ENCODE measurements around the gene EFCAB9. TPM values are rescaled to one million over a fixed set of nuclear protein-coding genes. Genes with fewer than 3 reads are reported as not detected.

Gene EFCAB9
- total RNA-seq, 3 donors from 2014 or later: not detected

DNA sequence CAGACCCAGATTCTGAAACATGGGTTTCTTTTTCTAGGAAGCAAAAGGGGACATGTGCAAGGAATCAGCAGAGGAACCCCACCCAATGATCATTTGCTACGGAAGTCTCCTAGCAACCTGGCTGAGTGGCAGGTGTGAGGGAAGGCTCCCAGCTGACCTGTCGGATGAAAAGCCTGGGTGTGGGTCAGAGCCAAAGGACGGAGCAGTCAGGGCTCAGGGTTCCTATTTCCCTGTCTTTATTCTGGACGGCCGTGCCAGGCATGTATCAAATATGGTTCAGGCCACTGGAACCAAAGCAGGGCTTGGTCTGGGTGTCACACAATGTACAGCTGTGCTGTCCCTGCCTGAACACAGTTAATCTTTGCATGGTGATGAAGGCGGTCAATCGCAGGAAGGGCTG lies 26.1 kb upstream of the EFCAB9 start:
- TF ChIP-seq, protein P1, sequence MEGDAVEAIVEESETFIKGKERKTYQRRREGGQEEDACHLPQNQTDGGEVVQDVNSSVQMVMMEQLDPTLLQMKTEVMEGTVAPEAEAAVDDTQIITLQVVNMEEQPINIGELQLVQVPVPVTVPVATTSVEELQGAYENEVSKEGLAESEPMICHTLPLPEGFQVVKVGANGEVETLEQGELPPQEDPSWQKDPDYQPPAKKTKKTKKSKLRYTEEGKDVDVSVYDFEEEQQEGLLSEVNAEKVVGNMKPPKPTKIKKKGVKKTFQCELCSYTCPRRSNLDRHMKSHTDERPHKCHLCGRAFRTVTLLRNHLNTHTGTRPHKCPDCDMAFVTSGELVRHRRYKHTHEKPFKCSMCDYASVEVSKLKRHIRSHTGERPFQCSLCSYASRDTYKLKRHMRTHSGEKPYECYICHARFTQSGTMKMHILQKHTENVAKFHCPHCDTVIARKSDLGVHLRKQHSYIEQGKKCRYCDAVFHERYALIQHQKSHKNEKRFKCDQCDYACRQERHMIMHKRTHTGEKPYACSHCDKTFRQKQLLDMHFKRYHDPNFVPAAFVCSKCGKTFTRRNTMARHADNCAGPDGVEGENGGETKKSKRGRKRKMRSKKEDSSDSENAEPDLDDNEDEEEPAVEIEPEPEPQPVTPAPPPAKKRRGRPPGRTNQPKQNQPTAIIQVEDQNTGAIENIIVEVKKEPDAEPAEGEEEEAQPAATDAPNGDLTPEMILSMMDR (IDR thresholded peaks at IDR 0.05): no peak
- TF ChIP-seq POLR2AphosphoS5 (IDR thresholded peaks at IDR 0.05) (no peak), POLR2A (IDR thresholded peaks at IDR 0.05) (no peak)
- intact Hi-C loops (cut with DNase I; ENCODE audit: low total_unique reads): no loop called here
- H3K4me1 ChIP-seq: peaks cover 0 to 4% of the 10 kb centered on the region in 2 donors
- H3K27ac ChIP-seq: no peak overlapping the region
- no peak overlapping the region for H3K4me3 ChIP-seq
- no peaks in the 10 kb centered on the region for H3K9me3 ChIP-seq
- H3K36me3 ChIP-seq: no peaks in the 10 kb centered on the region
- DNase-seq (ENCODE audit: low spot score in 2 of 2): no peak
- no peaks in the 10 kb centered on the region for H3K27me3 ChIP-seq

DNA sequence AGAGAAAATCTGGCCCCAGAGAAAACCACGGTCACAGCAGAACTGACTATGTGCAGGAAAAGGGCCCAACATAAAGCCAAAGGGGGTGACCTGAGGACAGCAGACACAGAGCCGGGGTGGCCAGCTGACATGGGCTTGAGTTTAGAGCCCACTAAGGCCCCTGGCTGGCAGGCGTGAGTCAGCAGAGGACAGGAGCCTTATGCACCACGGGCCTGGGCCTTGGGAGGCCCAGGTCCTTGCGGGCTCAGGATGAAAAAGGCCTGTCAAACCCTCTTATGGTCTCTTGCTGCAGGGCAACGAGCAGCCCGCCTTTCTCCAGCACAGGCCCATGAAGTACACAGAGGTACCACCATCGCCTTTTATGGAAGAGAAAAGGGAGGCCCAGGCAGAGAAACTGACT lies 25.7 kb upstream of the EFCAB9 start:
- Histone ChIP-seq H3K36me3 (no peaks in the 10 kb centered on the region), H3K27ac (no peak overlapping the region), H3K9me3 (no peaks in the 10 kb centered on the region), H3K4me1 (peaks cover 0 to 4% of the 10 kb centered on the region in 2 donors), H3K4me3 (no peak overlapping the region), H3K27me3 (no peaks in the 10 kb centered on the region)
- intact Hi-C loops (cut with DNase I; ENCODE audit: low total_unique reads): no loop called here
- DNase-seq (ENCODE audit: low spot score in 2 of 2): no peak
- TF ChIP-seq POLR2A (IDR thresholded peaks at IDR 0.05) (no peak), POLR2AphosphoS5 (IDR thresholded peaks at IDR 0.05) (no peak)
- TF ChIP-seq, protein P1 (IDR thresholded peaks at IDR 0.05): no peak

DNA sequence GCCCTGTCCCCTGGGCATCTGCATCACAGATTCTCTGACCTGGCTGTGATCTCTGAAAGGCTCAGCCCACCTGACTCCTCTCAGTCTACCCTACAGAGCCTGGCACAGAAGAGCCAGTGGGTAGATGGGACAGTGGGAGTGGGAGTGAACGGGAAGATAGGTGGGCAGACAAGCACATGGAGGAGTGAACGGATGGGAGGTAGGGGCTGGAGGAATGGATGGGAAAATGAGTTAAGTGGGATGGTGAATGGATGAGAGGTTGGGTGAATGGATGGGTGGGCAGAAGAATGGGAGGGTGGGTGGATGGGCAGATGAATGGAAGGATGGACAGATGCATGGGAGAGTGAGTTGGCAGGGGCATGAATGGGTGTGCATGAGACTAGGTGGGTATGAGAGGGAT lies 24.8 kb upstream of the EFCAB9 start:
- TF ChIP-seq, protein P1 (IDR thresholded peaks at IDR 0.05): no peak
- no peak for TF ChIP-seq POLR2AphosphoS5 (IDR thresholded peaks at IDR 0.05)
- TF ChIP-seq POLR2A (IDR thresholded peaks at IDR 0.05): no peak
- peaks cover 0 to 4% of the 10 kb centered on the region in 2 donors for H3K4me1 ChIP-seq
- no peak overlapping the region for H3K4me3 ChIP-seq
- H3K27ac ChIP-seq: no peak overlapping the region
- H3K9me3 ChIP-seq: no peaks in the 10 kb centered on the region
- DNase-seq (ENCODE audit: low spot score in 2 of 2): no peak
- H3K27me3 ChIP-seq: no peaks in the 10 kb centered on the region
- H3K36me3 ChIP-seq: no peaks in the 10 kb centered on the region
- intact Hi-C loops (cut with DNase I; ENCODE audit: low total_unique reads): no loop called here

DNA sequence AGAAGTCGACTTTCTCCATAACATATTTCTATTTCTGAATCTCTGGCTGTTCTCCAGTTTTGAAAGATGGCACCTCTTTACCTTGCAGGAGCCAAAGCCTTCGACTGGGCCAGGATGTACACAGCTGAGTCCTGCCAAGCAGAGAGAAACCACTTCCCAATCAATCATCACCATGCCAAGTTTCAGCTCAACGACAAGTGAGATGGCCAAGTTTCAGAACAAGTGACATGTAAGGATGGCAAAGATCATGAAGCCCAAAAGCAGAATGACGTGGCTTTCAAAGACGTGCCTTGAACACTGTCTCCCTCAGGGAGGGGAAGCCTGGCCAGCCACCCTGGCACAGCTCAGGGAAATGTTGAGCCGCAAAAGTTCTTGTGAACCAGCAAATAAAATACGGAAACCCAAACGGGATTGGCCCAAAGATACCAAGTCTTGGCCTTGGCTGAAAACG lies 23.7 kb upstream of the EFCAB9 start:
- peaks cover 0 to 4% of the 10 kb centered on the region in 2 donors for H3K4me1 ChIP-seq

DNA sequence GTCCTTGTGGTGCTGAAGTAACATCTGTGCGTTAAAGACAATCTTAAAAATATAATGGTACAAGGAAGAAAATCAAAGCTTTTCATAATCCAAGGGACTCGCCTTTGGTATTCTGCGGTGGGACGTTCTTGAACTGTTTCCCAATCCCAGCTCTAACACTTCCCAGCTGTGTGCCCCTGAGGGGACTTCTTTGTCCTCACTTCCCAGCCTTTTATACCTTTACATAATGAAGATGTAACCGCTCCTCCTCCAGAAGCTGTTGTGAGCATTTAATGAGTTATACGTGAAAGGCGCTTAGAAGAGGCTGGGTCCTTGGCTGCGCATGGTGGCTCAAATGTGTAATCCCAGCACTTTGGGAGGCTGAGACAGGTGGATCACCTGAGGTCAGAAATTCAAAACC lies 22.9 kb upstream of the EFCAB9 start:
- Histone ChIP-seq H3K9me3 (no peaks in the 10 kb centered on the region), H3K4me3 (no peak overlapping the region), H3K27me3 (no peaks in the 10 kb centered on the region), H3K27ac (peak overlapping the region in 1 of 2 donors; percentile 69), H3K4me1 (peaks cover 0 to 4% of the 10 kb centered on the region in 2 donors), H3K36me3 (no peaks in the 10 kb centered on the region)
- intact Hi-C loops (cut with DNase I; ENCODE audit: low total_unique reads): no loop called here
- no peak for DNase-seq (ENCODE audit: low spot score in 2 of 2)
- TF ChIP-seq, protein P1 (IDR thresholded peaks at IDR 0.05): no peak
- TF ChIP-seq POLR2AphosphoS5 (IDR thresholded peaks at IDR 0.05) (no peak), POLR2A (IDR thresholded peaks at IDR 0.05) (no peak)

More for the DNA sequence above, 23.7 kb upstream of the EFCAB9 start:
- peak in 1 of 2 donors; percentile 72 for DNase-seq (ENCODE audit: low spot score in 2 of 2)
- H3K9me3 ChIP-seq: no peaks in the 10 kb centered on the region
- TF ChIP-seq POLR2AphosphoS5 (IDR thresholded peaks at IDR 0.05) (peak in 1 of 3 donors; percentile 32), POLR2A (IDR thresholded peaks at IDR 0.05) (no peak)
- TF ChIP-seq, protein P1 (IDR thresholded peaks at IDR 0.05): no peak
- H3K4me3 ChIP-seq: no peak overlapping the region
- H3K27ac ChIP-seq: peak overlapping the region; percentile 4 to 69
- H3K36me3 ChIP-seq: no peaks in the 10 kb centered on the region
- no peaks in the 10 kb centered on the region for H3K27me3 ChIP-seq
- intact Hi-C loops (cut with DNase I; ENCODE audit: low total_unique reads): no loop called here
